Neuronal stem cell (in vitro differentiated cells): ENCODE measurements around the gene KCNRG.
"Not testable (repeated sequence)": the region's sequence is repeated elsewhere in the genome, so short reads cannot be mapped to it uniquely, and the experiment has no call there.

Experiments
- DNase-seq: peaks from one replicate; pipeline ENCODE4 v3.0.0-alpha.2; 2013; ENCODE audit warnings: low spot score
- H2AFZ ChIP-seq: one replicate; pipeline ENCODE4 v1.6.1; 2013; ENCODE audit warnings: mild to moderate bottlenecking, low read length, inconsistent platforms
- H2AK5ac ChIP-seq: 2 replicates; pipeline ENCODE4 v1.6.1; 2013; ENCODE audit warnings: low read depth, mild to moderate bottlenecking, inconsistent platforms, low read length, moderate library complexity, mixed read lengths
- H2BK120ac ChIP-seq: 2 replicates; pipeline ENCODE4 v1.6.1; 2013; ENCODE audit warnings: low read depth, mild to moderate bottlenecking, inconsistent platforms, low read length, moderate library complexity, mixed read lengths
- H2BK12ac ChIP-seq: one replicate; pipeline ENCODE4 v1.6.1; 2013; ENCODE audit warnings: low read length, inconsistent platforms
- H2BK15ac ChIP-seq: 2 replicates; pipeline ENCODE4 v1.6.1; 2013; ENCODE audit warnings: mild to moderate bottlenecking, low read length, inconsistent platforms, mixed read lengths
- H2BK5ac ChIP-seq: one replicate; pipeline ENCODE4 v1.6.1; 2013; ENCODE audit warnings: inconsistent platforms, mild to moderate bottlenecking, low read length, moderate library complexity
- H3K14ac ChIP-seq: one replicate; pipeline ENCODE4 v1.6.1; 2013; ENCODE audit warnings: low read length, inconsistent platforms
- H3K18ac ChIP-seq: 2 replicates; pipeline ENCODE4 v1.6.1; 2013; ENCODE audit warnings: low read length, inconsistent platforms
- H3K23ac ChIP-seq: 2 replicates; pipeline ENCODE4 v1.6.1; 2013; ENCODE audit warnings: low read depth, mild to moderate bottlenecking, mixed read lengths, low read length, inconsistent platforms; ENCODE audit not compliant: poor library complexity
- H3K27ac ChIP-seq: replicated peaks from 3 replicates; pipeline ENCODE4 v1.5.1; 2013; ENCODE audit warnings: low read length, inconsistent platforms
- H3K27me3 ChIP-seq, 3 experiments: 2 replicates each; pipeline ENCODE4 v1.6.1; 2013; ENCODE audit warnings: low read length in 3 of 3, mild to moderate bottlenecking in 2 of 3, inconsistent platforms in 1 of 3, low read depth in 1 of 3, mixed read lengths in 1 of 3, moderate library complexity in 1 of 3; ENCODE audit not compliant: control insufficient read depth in 3 of 3, insufficient read depth in 3 of 3
- H3K36me3 ChIP-seq, 2 donors: replicated peaks in 1 of 2; 2 replicates each; pipeline ENCODE4 v1.6.1; 2013; ENCODE audit warnings: low read length in 2 of 2; ENCODE audit not compliant: control insufficient read depth in 2 of 2, insufficient read depth in 2 of 2
- H3K4ac ChIP-seq: 2 replicates; pipeline ENCODE4 v1.6.1; 2013; ENCODE audit warnings: inconsistent platforms, mild to moderate bottlenecking, low read length, moderate library complexity
- H3K4me1 ChIP-seq, 2 donors: 1 replicate in 1 of 2; 2 replicates in 1 of 2; pipeline ENCODE4 v1.6.1; 2013; ENCODE audit warnings: low read length in 2 of 2, low read depth in 1 of 2; ENCODE audit not compliant: control insufficient read depth in 2 of 2, insufficient read depth in 1 of 2
- H3K4me2 ChIP-seq: one replicate; pipeline ENCODE4 v1.6.1; 2013; ENCODE audit warnings: mild to moderate bottlenecking, low read length, inconsistent platforms; ENCODE audit not compliant: insufficient read depth, poor library complexity, severe bottlenecking
- H3K4me3 ChIP-seq, 2 donors: 2 replicates each; pipeline ENCODE4 v1.5.1; 2013; ENCODE audit warnings: low read length in 2 of 2, mild to moderate bottlenecking in 2 of 2, inconsistent platforms in 1 of 2, moderate library complexity in 1 of 2
- H3K79me1 ChIP-seq: one replicate; pipeline ENCODE4 v1.6.1; 2013; ENCODE audit warnings: low read depth, mild to moderate bottlenecking, inconsistent platforms, low read length, moderate library complexity
- H3K9ac ChIP-seq: one replicate; pipeline ENCODE4 v1.6.1; 2013; ENCODE audit warnings: mild to moderate bottlenecking, low read depth, low read length, inconsistent platforms; ENCODE audit not compliant: poor library complexity
- H3K9me3 ChIP-seq, 2 donors: replicated peaks in 1 of 2; 2 replicates each; pipeline versions ENCODE3 to v1.6.1; 2013; ENCODE audit warnings: low read length in 2 of 2, mild to moderate bottlenecking in 2 of 2, inconsistent platforms in 1 of 2, low read depth in 1 of 2, mixed read lengths in 1 of 2, moderate library complexity in 1 of 2; ENCODE audit not compliant: control insufficient read depth in 2 of 2, insufficient read depth in 1 of 2
- H4K8ac ChIP-seq: one replicate; pipeline ENCODE4 v1.6.1; 2013; ENCODE audit warnings: low read depth, mild to moderate bottlenecking, inconsistent platforms, low read length, moderate library complexity
- H4K91ac ChIP-seq: one replicate; pipeline ENCODE4 v1.6.1; 2013; ENCODE audit warnings: low read length, low read depth, mild to moderate bottlenecking, inconsistent platforms; ENCODE audit not compliant: poor library complexity
- WGBS, 2 donors: extraction: QIAGEN DNeasy Blood & Tissue Kit; methylation state at CpG; one replicate each; pipeline ENCODE4 v1.1.7; 2013; ENCODE audit warnings: missing lambda C conversion rate in 2 of 2, mixed read lengths in 1 of 2; ENCODE audit not compliant: insufficient read length in 2 of 2, insufficient replicate concordance in 1 of 2; ENCODE audit errors: extremely low coverage in 2 of 2; 5-methylcytosine and 5-hydroxymethylcytosine counted together

Gene KCNRG

GRCh38 chr13:49986471-49986870 lies 28.8 kb upstream of the KCNRG start:
- no peaks in the 10 kb centered on the region for H3K4me1 ChIP-seq
- no peak overlapping the region for H3K4me2 ChIP-seq
- H2AK5ac ChIP-seq: no peak overlapping the region
- H3K9ac ChIP-seq: no peak overlapping the region
- no peak for DNase-seq
- WGBS, 2 donors: no CpG with 5 or more reads among the region's 7 CpGs
- H2BK15ac ChIP-seq: no peak overlapping the region
- H3K4me3 ChIP-seq: no peak overlapping the region
- no peak overlapping the region for H2BK120ac ChIP-seq
- H3K9me3 ChIP-seq: no peaks in the 10 kb centered on the region
- H2BK12ac ChIP-seq: no peak overlapping the region
- H3K14ac ChIP-seq: no peak overlapping the region
- H3K23ac ChIP-seq: no peak overlapping the region
- no peak overlapping the region for H2BK5ac ChIP-seq
- H2AFZ ChIP-seq: no peak overlapping the region
- no peak overlapping the region for H3K4ac ChIP-seq
- H3K27ac ChIP-seq: no peak overlapping the region
- H4K8ac ChIP-seq: no peak overlapping the region
- no peaks in the 10 kb centered on the region for H3K79me1 ChIP-seq
- peaks cover 0 to 19% of the 10 kb centered on the region in 2 donors for H3K36me3 ChIP-seq
- H3K18ac ChIP-seq: no peak overlapping the region
- H3K27me3 ChIP-seq: no peaks in the 10 kb centered on the region
- no peak overlapping the region for H4K91ac ChIP-seq

DNA sequence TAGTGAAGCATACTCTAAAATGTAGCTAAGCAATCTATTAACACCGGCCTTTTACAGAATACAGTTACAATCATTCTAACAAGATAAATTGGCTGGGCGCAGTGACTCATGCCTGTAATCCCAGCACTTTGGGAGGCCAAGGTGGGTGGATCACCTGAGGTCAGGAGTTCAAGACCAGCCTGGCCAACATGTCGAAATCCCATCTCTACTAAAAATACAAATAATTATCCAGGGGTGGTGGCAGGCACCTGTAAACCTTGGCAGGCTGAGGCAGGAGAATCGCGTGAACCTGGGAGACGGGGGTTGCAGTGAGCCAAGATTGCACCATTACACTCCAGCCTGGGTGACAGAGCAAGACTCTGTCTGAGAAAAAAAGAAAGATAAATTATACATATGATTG lies 24.6 kb upstream of the KCNRG start:
- H3K23ac ChIP-seq: not testable (repeated sequence)

DNA sequence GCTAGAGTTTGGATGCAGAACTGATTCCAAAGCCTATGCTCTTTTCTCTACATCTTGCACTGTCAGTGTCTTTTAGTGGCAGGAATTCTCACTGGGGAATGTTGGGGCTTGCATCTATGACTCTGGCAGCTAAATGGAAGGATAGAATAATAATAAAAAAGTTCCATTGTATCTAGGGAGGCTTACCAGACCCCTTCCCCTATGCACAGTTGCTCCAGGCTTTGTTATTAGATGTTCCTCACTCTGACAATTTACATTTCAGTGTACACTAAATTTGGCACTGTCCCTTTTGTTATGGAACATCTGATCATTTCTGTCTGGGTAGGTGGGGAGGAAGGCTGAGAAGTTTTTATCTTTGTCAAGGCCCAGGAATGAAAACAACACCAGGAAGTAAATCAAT lies 22.1 kb upstream of the KCNRG start:
- Histone ChIP-seq H3K23ac (no peak overlapping the region), H3K9me3 (no peaks in the 10 kb centered on the region), H2AFZ (no peak overlapping the region), H4K8ac (no peak overlapping the region), H3K14ac (no peak overlapping the region), H3K36me3 (peaks cover 0 to 19% of the 10 kb centered on the region in 2 donors), H4K91ac (no peak overlapping the region), H3K27me3 (no peaks in the 10 kb centered on the region), H3K79me1 (no peaks in the 10 kb centered on the region), H2BK120ac (no peak overlapping the region), H2BK15ac (no peak overlapping the region), H3K4me2 (no peak overlapping the region), H3K4me1 (peaks cover 0 to 3% of the 10 kb centered on the region in 2 donors), H2BK12ac (no peak overlapping the region), H3K4ac (no peak overlapping the region), H3K4me3 (no peak overlapping the region), H2AK5ac (no peak overlapping the region), H3K27ac (no peak overlapping the region), H3K9ac (no peak overlapping the region), H2BK5ac (no peak overlapping the region), H3K18ac (no peak overlapping the region)
- no peak for DNase-seq

More for the DNA sequence above, 24.6 kb upstream of the KCNRG start:
- H2AK5ac ChIP-seq, DNase-seq, H4K91ac ChIP-seq, H2AFZ ChIP-seq, H3K4me3 ChIP-seq, H2BK15ac ChIP-seq, H3K4me2 ChIP-seq, H3K9ac ChIP-seq, H3K27ac ChIP-seq, H4K8ac ChIP-seq, H2BK12ac ChIP-seq, H3K27me3 ChIP-seq, H3K79me1 ChIP-seq, H3K4ac ChIP-seq, H3K4me1 ChIP-seq, H2BK120ac ChIP-seq, H2BK5ac ChIP-seq, H3K14ac ChIP-seq, H3K9me3 ChIP-seq, H3K18ac ChIP-seq: not testable (repeated sequence)
- WGBS, 2 donors: no CpG with 5 or more reads among the region's 6 CpGs
- H3K36me3 ChIP-seq: peaks cover 0 to 16% of the 10 kb centered on the region in 2 donors

- Histone ChIP-seq H3K4me1 (peaks cover 0 to 3% of the 10 kb centered on the region in 2 donors), H2BK120ac (no peak overlapping the region), H3K36me3 (peaks cover under 1 to 19% of the 10 kb centered on the region in 2 donors), H3K27me3 (no peaks in the 10 kb centered on the region), H3K23ac (no peak overlapping the region), H2AK5ac (no peak overlapping the region), H3K79me1 (no peaks in the 10 kb centered on the region), H3K4ac (no peak overlapping the region), H3K9me3 (no peaks in the 10 kb centered on the region), H4K91ac (no peak overlapping the region), H3K9ac (no peak overlapping the region), H2BK12ac (no peak overlapping the region), H3K4me2 (no peak overlapping the region), H3K14ac (no peak overlapping the region), H3K18ac (no peak overlapping the region), H4K8ac (no peak overlapping the region), H3K27ac (no peak overlapping the region), H2BK15ac (no peak overlapping the region), H2BK5ac (no peak overlapping the region), H2AFZ (no peak overlapping the region), H3K4me3 (no peak overlapping the region)
- DNase-seq: no peak
- no CpG with 5 or more reads among the region's 5 CpGs for WGBS, 2 donors
These were observed 21.6 kb upstream of the KCNRG start for GRCh38 chr13:49993666-49994065.
